Neural crest cell (in vitro differentiated cells): ENCODE data around the gene DKK3. TPM values are rescaled to one million over a fixed set of nuclear protein-coding genes. Genes with fewer than 3 reads are reported as not detected.

Source experiments
- DNase-seq: peaks from one replicate; pipeline ENCODE4 v3.0.0; 2021; ENCODE audit warnings: low read depth, mixed read lengths, low spot score
- H3K27ac Mint-ChIP-seq: one replicate; pipeline ENCODE4 v1.8.0; 2021; ENCODE audit warnings: mild to moderate bottlenecking, mixed read lengths; ENCODE audit not compliant: unreplicated experiment
- H3K27me3 Mint-ChIP-seq: 2 replicates; pipeline ENCODE4 v1.8.0; 2021; ENCODE audit warnings: low read depth, mild to moderate bottlenecking, mixed read lengths
- H3K36me3 Mint-ChIP-seq: 2 replicates; pipeline ENCODE4 v1.8.0; 2021; ENCODE audit warnings: low read depth, mild to moderate bottlenecking, mixed read lengths
- H3K4me1 Mint-ChIP-seq: 2 replicates; pipeline ENCODE4 v1.8.0; 2021; ENCODE audit warnings: mixed read lengths
- H3K4me3 Mint-ChIP-seq: one replicate; pipeline ENCODE4 v1.8.0; 2021; ENCODE audit warnings: mild to moderate bottlenecking, mixed read lengths
- H3K9me3 Mint-ChIP-seq: 2 replicates; pipeline ENCODE4 v1.8.0; 2021; ENCODE audit warnings: mixed read lengths
- total RNA-seq: library from RNA; stranded (reverse); gene quantifications from 2 replicates; pipeline ENCODE4 v1.2.1, GENCODE V29; 2021
- TF ChIP-seq, protein P1 (sequence below): fragments of 200-600 bp; sonication (generic); conservative IDR thresholded peaks from 2 replicates; pipeline ENCODE4 v1.5.0; 2021; ENCODE audit warnings: antibody characterized with exemption, mild to moderate bottlenecking

The DKK3 gene
- total RNA-seq, 1 donor from 2014 or later, result 21.0 TPM

DNA sequence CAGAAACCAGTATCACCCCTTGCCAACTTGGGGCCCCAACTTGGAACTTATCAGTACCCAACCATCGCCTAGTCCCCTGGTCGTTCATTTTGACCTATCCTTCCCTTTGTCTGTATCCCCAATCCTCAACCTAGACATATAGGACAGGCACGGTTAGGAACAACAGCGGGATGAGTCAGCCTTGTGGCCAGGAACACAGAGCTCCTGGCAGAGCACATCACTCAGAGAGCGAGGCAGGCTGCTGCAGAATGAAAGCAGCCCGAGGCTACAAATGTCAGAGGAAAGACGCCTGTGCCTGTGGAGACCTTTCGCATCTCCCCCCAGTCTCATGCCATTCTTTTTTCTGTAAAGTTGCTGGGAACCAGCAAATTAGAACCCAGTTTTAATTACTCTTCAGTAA, 14.6 kb downstream of the DKK3 start:
- H3K4me1 Mint-ChIP-seq, result peaks cover 10% of the 10 kb centered on the region
- DNase-seq, result no peak
- H3K27me3 Mint-ChIP-seq, result no peaks in the 10 kb centered on the region
- H3K4me3 Mint-ChIP-seq, result no peak overlapping the region
- peaks cover 2% of the 10 kb centered on the region for H3K36me3 Mint-ChIP-seq
- no peaks in the 10 kb centered on the region for H3K9me3 Mint-ChIP-seq
- H3K27ac Mint-ChIP-seq, result no peak overlapping the region
- TF ChIP-seq, protein P1, sequence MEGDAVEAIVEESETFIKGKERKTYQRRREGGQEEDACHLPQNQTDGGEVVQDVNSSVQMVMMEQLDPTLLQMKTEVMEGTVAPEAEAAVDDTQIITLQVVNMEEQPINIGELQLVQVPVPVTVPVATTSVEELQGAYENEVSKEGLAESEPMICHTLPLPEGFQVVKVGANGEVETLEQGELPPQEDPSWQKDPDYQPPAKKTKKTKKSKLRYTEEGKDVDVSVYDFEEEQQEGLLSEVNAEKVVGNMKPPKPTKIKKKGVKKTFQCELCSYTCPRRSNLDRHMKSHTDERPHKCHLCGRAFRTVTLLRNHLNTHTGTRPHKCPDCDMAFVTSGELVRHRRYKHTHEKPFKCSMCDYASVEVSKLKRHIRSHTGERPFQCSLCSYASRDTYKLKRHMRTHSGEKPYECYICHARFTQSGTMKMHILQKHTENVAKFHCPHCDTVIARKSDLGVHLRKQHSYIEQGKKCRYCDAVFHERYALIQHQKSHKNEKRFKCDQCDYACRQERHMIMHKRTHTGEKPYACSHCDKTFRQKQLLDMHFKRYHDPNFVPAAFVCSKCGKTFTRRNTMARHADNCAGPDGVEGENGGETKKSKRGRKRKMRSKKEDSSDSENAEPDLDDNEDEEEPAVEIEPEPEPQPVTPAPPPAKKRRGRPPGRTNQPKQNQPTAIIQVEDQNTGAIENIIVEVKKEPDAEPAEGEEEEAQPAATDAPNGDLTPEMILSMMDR, result no peak

DNA sequence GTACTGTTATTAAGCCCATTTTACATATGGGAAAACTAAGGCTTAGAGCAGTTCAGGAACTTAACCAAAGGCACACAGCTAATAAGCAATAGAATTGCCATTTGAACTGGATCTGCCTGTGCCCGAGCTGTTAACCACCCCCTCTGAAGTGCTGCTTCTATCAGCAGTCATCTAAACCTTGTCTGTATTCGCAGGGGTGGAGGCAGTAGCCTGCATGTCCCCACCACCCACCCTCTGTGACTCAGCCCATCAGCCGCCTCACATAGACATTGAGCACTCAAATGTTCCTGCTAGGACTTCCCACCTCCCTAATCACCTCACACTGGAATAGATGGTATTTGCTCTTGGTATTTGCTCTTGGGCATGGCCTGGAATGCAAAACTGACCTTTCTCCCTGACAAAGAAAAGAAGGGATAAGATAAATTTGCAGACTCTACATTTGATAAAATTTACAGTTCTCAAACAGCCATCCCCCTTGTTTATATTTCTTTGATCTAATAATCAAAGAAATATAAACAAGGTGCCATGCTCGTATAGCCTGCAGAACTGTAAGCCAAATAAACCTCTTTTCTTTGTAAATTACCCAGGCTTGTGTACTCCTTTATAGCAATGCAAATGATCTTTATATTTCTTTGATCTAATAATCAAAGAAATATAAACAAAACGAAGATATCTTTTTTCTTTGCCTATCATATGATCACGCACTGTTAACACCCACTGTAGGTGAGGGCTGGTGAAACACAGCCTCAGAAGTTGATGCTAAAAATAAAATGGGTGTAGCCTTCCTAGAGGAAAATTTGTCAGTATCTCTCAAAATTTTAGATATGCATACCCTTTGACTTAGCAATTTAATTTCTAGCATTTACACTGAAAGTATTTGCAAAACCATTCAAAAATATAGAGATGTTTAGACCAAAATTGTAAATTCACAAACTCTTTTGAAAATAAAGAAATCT, 15.9 kb downstream of the DKK3 start:
- H3K27ac Mint-ChIP-seq, result no peak overlapping the region
- H3K9me3 Mint-ChIP-seq, result no peaks in the 10 kb centered on the region
- H3K36me3 Mint-ChIP-seq, result peaks cover 4% of the 10 kb centered on the region
- H3K4me3 Mint-ChIP-seq, result no peak overlapping the region
- DNase-seq, result no peak
- TF ChIP-seq, protein P1, result no peak
- H3K27me3 Mint-ChIP-seq, result no peaks in the 10 kb centered on the region
- peaks cover 10% of the 10 kb centered on the region for H3K4me1 Mint-ChIP-seq

DNA sequence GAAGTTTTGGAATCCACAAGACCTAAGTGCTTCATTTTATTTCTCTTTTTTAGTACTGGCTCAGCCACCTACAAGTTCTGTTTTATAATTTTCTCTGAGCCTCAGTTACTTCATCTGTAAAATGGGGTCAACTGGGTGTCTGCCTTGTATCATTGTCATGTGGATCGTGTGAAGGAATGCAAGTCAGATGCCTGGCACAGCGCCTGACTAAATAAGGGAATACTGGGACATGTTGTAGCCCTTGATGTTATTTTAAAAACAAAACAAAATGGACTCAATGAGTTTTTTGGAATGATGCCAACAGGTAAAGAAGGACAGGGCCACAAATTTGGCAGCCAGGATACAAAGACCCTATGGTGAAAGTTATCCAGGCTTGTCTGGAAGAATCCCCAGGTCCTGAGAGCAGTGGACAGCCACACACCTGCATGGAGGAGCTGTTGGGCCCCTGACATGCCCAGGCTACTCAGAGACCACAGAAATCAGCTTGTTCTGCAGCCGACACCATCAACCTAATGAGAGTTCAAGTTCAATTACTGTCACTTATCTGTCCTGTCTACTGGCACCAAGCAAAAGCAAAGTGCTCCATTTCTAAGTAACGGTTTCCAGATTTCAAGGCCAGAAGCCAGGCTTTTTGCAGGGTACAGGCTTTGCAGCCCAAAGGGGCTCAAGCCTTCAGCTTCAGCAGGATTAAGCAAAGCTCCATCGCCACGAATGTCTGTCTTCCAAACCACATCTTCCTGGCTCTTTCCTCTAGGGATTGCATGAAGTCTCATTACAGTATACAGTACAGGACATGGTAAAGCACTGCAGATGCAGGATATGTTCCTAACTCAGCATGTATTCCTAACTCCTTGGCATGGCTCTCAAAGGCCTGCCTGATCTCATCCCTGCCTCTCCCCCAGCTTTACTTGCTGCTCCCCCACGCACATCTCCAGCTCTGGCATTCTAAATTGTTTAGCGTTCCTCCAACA, 18.4 kb downstream of the DKK3 start:
- H3K27ac Mint-ChIP-seq, result no peak overlapping the region
- no peaks in the 10 kb centered on the region for H3K9me3 Mint-ChIP-seq
- no peak overlapping the region for H3K4me3 Mint-ChIP-seq
- TF ChIP-seq, protein P1, result no peak
- DNase-seq, result no peak
- H3K36me3 Mint-ChIP-seq, result peaks cover 6% of the 10 kb centered on the region
- peaks cover 16% of the 10 kb centered on the region for H3K4me1 Mint-ChIP-seq
- H3K27me3 Mint-ChIP-seq, result no peaks in the 10 kb centered on the region

DNA sequence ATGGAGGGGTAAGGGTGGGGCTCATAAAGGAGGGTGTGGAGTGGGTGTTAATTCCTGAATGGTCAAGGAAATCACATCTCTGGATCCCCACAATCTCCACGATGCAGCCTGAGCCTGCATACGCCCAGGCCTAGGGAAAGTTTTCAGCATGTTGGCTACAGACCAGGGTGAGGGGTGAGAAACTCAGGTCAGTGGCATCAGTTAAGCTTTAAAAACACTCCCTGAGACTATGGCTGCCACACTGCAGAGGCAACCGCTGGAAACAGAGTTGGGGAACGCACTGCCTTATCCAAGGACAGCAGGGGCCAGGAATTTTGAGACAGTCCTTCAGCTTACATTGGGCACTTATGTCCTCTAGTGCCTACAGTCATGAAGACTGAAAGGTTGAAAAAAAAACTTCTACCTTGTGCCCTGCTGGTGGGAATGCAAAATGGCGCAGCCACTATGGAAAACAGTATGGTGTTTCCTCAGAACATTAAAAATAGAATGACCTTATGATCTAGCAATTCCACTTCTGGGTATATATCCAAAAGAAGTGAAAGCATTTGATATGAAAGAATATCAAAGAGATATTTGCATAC, 19.7 kb downstream of the DKK3 start:
- H3K36me3 Mint-ChIP-seq, result peaks cover 6% of the 10 kb centered on the region
- no peak for DNase-seq
- H3K4me3 Mint-ChIP-seq, result no peak overlapping the region
- TF ChIP-seq, protein P1, result peak; percentile 46
- H3K9me3 Mint-ChIP-seq, result no peaks in the 10 kb centered on the region
- H3K27me3 Mint-ChIP-seq, result no peaks in the 10 kb centered on the region
- H3K27ac Mint-ChIP-seq, result no peak overlapping the region
- H3K4me1 Mint-ChIP-seq, result peaks cover 11% of the 10 kb centered on the region

DNA sequence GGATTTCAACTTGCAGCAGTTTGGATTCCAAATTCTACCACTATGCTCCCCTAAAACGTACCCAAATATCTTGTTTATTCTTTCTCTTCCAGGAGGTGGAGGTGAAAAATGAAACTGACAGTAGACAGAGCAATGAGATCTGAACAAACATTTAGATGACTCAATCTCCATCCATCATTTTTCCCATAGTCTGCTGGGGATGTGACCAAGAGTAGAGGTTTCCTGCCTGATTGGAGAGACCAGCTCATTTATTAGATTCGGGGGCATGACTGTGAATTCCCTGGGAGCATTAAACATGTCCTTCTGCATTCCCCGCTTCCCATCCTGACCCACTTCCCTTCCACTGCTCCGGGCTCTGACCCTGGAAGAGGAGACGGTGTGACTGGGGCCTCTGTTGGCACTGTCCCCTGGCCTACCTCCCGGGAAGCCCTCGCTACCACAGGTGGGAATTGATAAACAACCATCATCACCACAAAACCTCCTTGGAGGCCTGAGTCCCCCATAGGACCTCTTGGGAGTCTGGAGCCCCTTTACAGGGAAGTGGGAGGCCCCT, 20.3 kb downstream of the DKK3 start:
- H3K27me3 Mint-ChIP-seq, result no peaks in the 10 kb centered on the region
- DNase-seq, result no peak
- TF ChIP-seq, protein P1, result peak; percentile 35

More for the DNA sequence above, 20.3 kb downstream of the DKK3 start:
- H3K4me1 Mint-ChIP-seq, result peaks cover 6% of the 10 kb centered on the region
- H3K9me3 Mint-ChIP-seq, result no peaks in the 10 kb centered on the region
- H3K36me3 Mint-ChIP-seq, result peaks cover 6% of the 10 kb centered on the region
- H3K27ac Mint-ChIP-seq, result no peak overlapping the region
- no peak overlapping the region for H3K4me3 Mint-ChIP-seq
